Breast epithelium (tissue), 3 donors: ENCODE measurements around the gene SELENOT.

Source experiments
- POLR2A ChIP-seq: fragments of 450-650 bp; IDR thresholded peaks from one replicate; pipeline ENCODE4 v1.6.1; 2016; ENCODE audit warnings: antibody characterized with exemption, mild to moderate bottlenecking, moderate library complexity
- POLR2AphosphoS5 ChIP-seq, 3 donors: sonication (generic); formaldehyde crosslinking; IDR thresholded peaks; one replicate each; pipeline ENCODE4 v1.6.1; 2017; ENCODE audit warnings: antibody characterized with exemption in 3 of 3
- TF ChIP-seq, protein P1 (sequence below), 3 donors: fragments of 450-650 bp; IDR thresholded peaks; one replicate each; pipeline ENCODE4 v1.5.1; 2016 to 2017; ENCODE audit warnings: antibody characterized with exemption in 3 of 3, mild to moderate bottlenecking in 3 of 3, moderate library complexity in 3 of 3

DNA sequence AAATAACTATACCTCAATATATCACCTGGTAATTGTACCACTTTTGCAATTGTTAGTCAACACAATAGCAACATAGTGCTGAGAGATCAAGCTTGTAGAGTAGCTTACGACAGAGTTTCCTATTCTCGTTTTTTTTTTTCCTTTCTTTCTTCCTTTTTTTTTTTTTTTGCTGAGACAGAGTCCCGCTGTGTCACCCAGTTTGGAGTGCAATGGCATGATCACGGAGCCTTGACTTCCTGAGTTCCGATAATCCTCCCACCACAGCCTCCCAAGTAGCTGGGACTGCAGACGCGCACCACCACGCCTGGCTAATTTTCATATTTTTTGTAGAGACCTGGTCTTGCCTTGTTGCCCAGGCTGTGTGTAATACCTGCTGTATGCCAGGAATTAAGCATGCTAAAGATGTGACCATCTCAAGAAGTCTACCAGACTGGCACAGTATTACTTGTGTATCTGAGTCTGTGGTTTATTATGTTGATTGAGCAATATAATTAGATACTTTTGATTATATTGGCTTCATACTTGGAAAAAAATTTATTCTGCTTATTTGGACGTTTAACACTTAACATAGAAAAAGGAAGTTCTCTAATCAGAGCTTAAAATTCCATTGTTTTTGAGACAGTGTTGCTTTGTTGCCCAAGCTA, 3.0 kb downstream of the SELENOT start:
- TF ChIP-seq, protein P1, sequence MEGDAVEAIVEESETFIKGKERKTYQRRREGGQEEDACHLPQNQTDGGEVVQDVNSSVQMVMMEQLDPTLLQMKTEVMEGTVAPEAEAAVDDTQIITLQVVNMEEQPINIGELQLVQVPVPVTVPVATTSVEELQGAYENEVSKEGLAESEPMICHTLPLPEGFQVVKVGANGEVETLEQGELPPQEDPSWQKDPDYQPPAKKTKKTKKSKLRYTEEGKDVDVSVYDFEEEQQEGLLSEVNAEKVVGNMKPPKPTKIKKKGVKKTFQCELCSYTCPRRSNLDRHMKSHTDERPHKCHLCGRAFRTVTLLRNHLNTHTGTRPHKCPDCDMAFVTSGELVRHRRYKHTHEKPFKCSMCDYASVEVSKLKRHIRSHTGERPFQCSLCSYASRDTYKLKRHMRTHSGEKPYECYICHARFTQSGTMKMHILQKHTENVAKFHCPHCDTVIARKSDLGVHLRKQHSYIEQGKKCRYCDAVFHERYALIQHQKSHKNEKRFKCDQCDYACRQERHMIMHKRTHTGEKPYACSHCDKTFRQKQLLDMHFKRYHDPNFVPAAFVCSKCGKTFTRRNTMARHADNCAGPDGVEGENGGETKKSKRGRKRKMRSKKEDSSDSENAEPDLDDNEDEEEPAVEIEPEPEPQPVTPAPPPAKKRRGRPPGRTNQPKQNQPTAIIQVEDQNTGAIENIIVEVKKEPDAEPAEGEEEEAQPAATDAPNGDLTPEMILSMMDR (IDR thresholded peaks at IDR 0.05), result no peak
- TF ChIP-seq POLR2A, result no peak
- TF ChIP-seq POLR2AphosphoS5 (IDR thresholded peaks at IDR 0.05), result no peak
